SJCRH30 (cell line): ENCODE results near the gene FDX1. TPM values are rescaled to one million over a fixed set of nuclear protein-coding genes. Genes with fewer than 3 reads are reported as not detected.
"Not testable (repeated sequence)": the region's sequence is repeated elsewhere in the genome, so short reads cannot be mapped to it uniquely, and the experiment has no call there.

Experiments used
- DNase-seq, 2 experiments: peaks; one replicate each; pipeline ENCODE4 v3.0.0-alpha.2; 2015 to 2020
- H3K27ac ChIP-seq: fragments of 250-450 bp; sonication (Bioruptor Pico); 2 replicates; pipeline ENCODE4 v1.5.1; 2020; ENCODE audit warnings: mild to moderate bottlenecking, moderate library complexity
- H3K27me3 ChIP-seq: fragments of 250-450 bp; sonication (Bioruptor Pico); 2 replicates; pipeline ENCODE4 v1.5.1; 2020; ENCODE audit warnings: mild to moderate bottlenecking, moderate library complexity
- H3K36me3 ChIP-seq: fragments of 250-450 bp; sonication (Bioruptor Pico); 2 replicates; pipeline ENCODE4 v1.5.1; 2020; ENCODE audit warnings: mild to moderate bottlenecking, moderate library complexity
- H3K4me1 ChIP-seq: fragments of 250-450 bp; sonication (Bioruptor Pico); 2 replicates; pipeline ENCODE4 v1.5.1; 2020; ENCODE audit warnings: mild to moderate bottlenecking, moderate library complexity
- H3K4me3 ChIP-seq: fragments of 250-450 bp; sonication (Bioruptor Pico); 2 replicates; pipeline ENCODE4 v1.5.1; 2020; ENCODE audit warnings: mild to moderate bottlenecking, moderate library complexity
- H3K9me3 ChIP-seq: fragments of 250-450 bp; sonication (Bioruptor Pico); replicated peaks from 2 replicates; pipeline ENCODE4 v1.5.1; 2020; ENCODE audit warnings: mild to moderate bottlenecking, moderate library complexity
- total RNA-seq: library from RNA; depleted of rRNA; stranded (reverse); fragments of >200 nt; shearing (Covaris generic); gene quantifications from 2 replicates; pipeline ENCODE4 v1.2.3, GENCODE V29; 2014; rRNA removed

The FDX1 gene
- total RNA-seq = 7.1 and 8.3 TPM in 2 replicates

- Histone ChIP-seq H3K4me1 (peaks cover 11% of the 10 kb centered on the region), H3K9me3 (no peaks in the 10 kb centered on the region), H3K27me3 (no peaks in the 10 kb centered on the region), H3K36me3 (no peaks in the 10 kb centered on the region), H3K4me3 (peak within 1 kb of the TSS; percentile 61), H3K27ac (peak within 1 kb of the TSS; percentile 51)
- peak; percentile 81 to 82 for DNase-seq
Observed at GRCh38 chr11:110429731-110430266, at the start of gene FDX1. TSS of gene FDX1 (plus strand) at chr11:110429948. CDS start at chr11:110430121, 173 bp downstream.

GRCh38 chr11:110380836-110381622 lies 48.7 kb upstream of the FDX1 start:
- no peaks in the 10 kb centered on the region for H3K9me3 ChIP-seq
- H3K27me3 ChIP-seq = no peaks in the 10 kb centered on the region
- no peak overlapping the region for H3K4me3 ChIP-seq
- no peak overlapping the region for H3K27ac ChIP-seq
- H3K4me1 ChIP-seq = peaks cover 3% of the 10 kb centered on the region
- no peak for DNase-seq
- H3K36me3 ChIP-seq = no peaks in the 10 kb centered on the region

- not testable (repeated sequence) for H3K27me3 ChIP-seq, H3K4me1 ChIP-seq
Observed at GRCh38 chr11:110388231-110388630, 41.5 kb upstream of the FDX1 start.

GRCh38 chr11:110389965-110390364 lies 39.8 kb upstream of the FDX1 start:
- no peaks in the 10 kb centered on the region for H3K36me3 ChIP-seq
- DNase-seq = no peak
- no peaks in the 10 kb centered on the region for H3K4me1 ChIP-seq

More at GRCh38 chr11:110388231-110388630, 41.5 kb upstream of the FDX1 start:
- H3K9me3 ChIP-seq, H3K4me3 ChIP-seq, H3K27ac ChIP-seq, DNase-seq, H3K36me3 ChIP-seq: not testable (repeated sequence)

GRCh38 chr11:110392056-110392455 lies 37.7 kb upstream of the FDX1 start:
- no peak overlapping the region for H3K4me3 ChIP-seq
- H3K27me3 ChIP-seq = no peaks in the 10 kb centered on the region
- H3K9me3 ChIP-seq = no peaks in the 10 kb centered on the region
- DNase-seq = no peak
- no peaks in the 10 kb centered on the region for H3K36me3 ChIP-seq
- no peak overlapping the region for H3K27ac ChIP-seq
- no peaks in the 10 kb centered on the region for H3K4me1 ChIP-seq

More at GRCh38 chr11:110389965-110390364, 39.8 kb upstream of the FDX1 start:
- Histone ChIP-seq H3K4me3 (no peak overlapping the region), H3K27ac (no peak overlapping the region), H3K9me3 (no peaks in the 10 kb centered on the region), H3K27me3 (no peaks in the 10 kb centered on the region)

- H3K27ac ChIP-seq, H3K36me3 ChIP-seq, H3K9me3 ChIP-seq, H3K4me1 ChIP-seq, DNase-seq, H3K4me3 ChIP-seq, H3K27me3 ChIP-seq: not testable (repeated sequence)
Observed at GRCh38 chr11:110397668-110398286, 32.0 kb upstream of the FDX1 start.

GRCh38 chr11:110403585-110403984 lies 26.2 kb upstream of the FDX1 start:
- not testable (repeated sequence) for H3K9me3 ChIP-seq, H3K36me3 ChIP-seq, H3K4me3 ChIP-seq, DNase-seq, H3K27ac ChIP-seq, H3K4me1 ChIP-seq, H3K27me3 ChIP-seq

- not testable (repeated sequence) for H3K4me1 ChIP-seq, H3K27me3 ChIP-seq, H3K9me3 ChIP-seq, H3K27ac ChIP-seq, H3K36me3 ChIP-seq, H3K4me3 ChIP-seq, DNase-seq
Observed at GRCh38 chr11:110405636-110406035, 24.1 kb upstream of the FDX1 start.

GRCh38 chr11:110407315-110407714 lies 22.4 kb upstream of the FDX1 start:
- no peaks in the 10 kb centered on the region for H3K27me3 ChIP-seq
- H3K9me3 ChIP-seq = no peaks in the 10 kb centered on the region
- no peak overlapping the region for H3K27ac ChIP-seq
- no peak overlapping the region for H3K4me3 ChIP-seq
- no peak for DNase-seq
- no peaks in the 10 kb centered on the region for H3K4me1 ChIP-seq
- H3K36me3 ChIP-seq = no peaks in the 10 kb centered on the region

GRCh38 chr11:110409174-110409573 lies 20.6 kb upstream of the FDX1 start:
- H3K9me3 ChIP-seq = no peaks in the 10 kb centered on the region
- DNase-seq = no peak
- H3K27ac ChIP-seq = no peak overlapping the region
- no peaks in the 10 kb centered on the region for H3K27me3 ChIP-seq
- H3K36me3 ChIP-seq = no peaks in the 10 kb centered on the region
- H3K4me1 ChIP-seq = no peaks in the 10 kb centered on the region
- no peak overlapping the region for H3K4me3 ChIP-seq

GRCh38 chr11:110410651-110411050 lies 19.1 kb upstream of the FDX1 start:
- H3K27ac ChIP-seq = no peak overlapping the region

GRCh38 chr11:110415081-110415480 lies 14.7 kb upstream of the FDX1 start:
- DNase-seq = no peak
- Histone ChIP-seq H3K27me3 (no peaks in the 10 kb centered on the region), H3K9me3 (no peaks in the 10 kb centered on the region), H3K4me1 (no peaks in the 10 kb centered on the region), H3K36me3 (no peaks in the 10 kb centered on the region), H3K4me3 (no peak overlapping the region), H3K27ac (no peak overlapping the region)

More at GRCh38 chr11:110410651-110411050, 19.1 kb upstream of the FDX1 start:
- Histone ChIP-seq H3K4me1 (no peaks in the 10 kb centered on the region), H3K36me3 (no peaks in the 10 kb centered on the region), H3K9me3 (no peaks in the 10 kb centered on the region), H3K27me3 (no peaks in the 10 kb centered on the region), H3K4me3 (no peak overlapping the region)
- no peak for DNase-seq

GRCh38 chr11:110421658-110422057 lies 8.1 kb upstream of the FDX1 start:
- not testable (repeated sequence) for H3K4me3 ChIP-seq, H3K27me3 ChIP-seq, DNase-seq, H3K27ac ChIP-seq, H3K36me3 ChIP-seq, H3K4me1 ChIP-seq, H3K9me3 ChIP-seq

GRCh38 chr11:110422306-110422905 lies 7.3 kb upstream of the FDX1 start:
- Histone ChIP-seq H3K27ac (no peak overlapping the region), H3K27me3 (no peaks in the 10 kb centered on the region), H3K4me3 (no peak overlapping the region), H3K9me3 (no peaks in the 10 kb centered on the region), H3K36me3 (no peaks in the 10 kb centered on the region), H3K4me1 (peaks cover 5% of the 10 kb centered on the region; the same call in 1 of the 2 replicates)
- DNase-seq = no peak
